Endothelial cell of umbilical vein (primary cell): ENCODE measurements around the gene GNG10.

Experiments
- CTCF ChIP-seq, 2 donors: IDR thresholded peaks; 1 replicate in 1 of 2; 2 replicates in 1 of 2; pipeline ENCODE4 v1.5.1; 2011; ENCODE audit warnings: low read length in 2 of 2, mild to moderate bottlenecking in 2 of 2, moderate library complexity in 2 of 2, control low read depth in 1 of 2, inconsistent platforms in 1 of 2, low read depth in 1 of 2; ENCODE audit not compliant: insufficient read depth in 1 of 2; ENCODE audit errors: extremely low read depth in 1 of 2
- EZH2 ChIP-seq: IDR thresholded peaks from 2 replicates; pipeline ENCODE4 v1.6.1; 2012; ENCODE audit warnings: borderline replicate concordance, low read depth, mild to moderate bottlenecking, moderate library complexity, low read length, inconsistent platforms; ENCODE audit not compliant: severe bottlenecking
- FOS ChIP-seq: IDR thresholded peaks from 2 replicates; pipeline ENCODE4 v1.6.1; 2011; ENCODE audit warnings: mild to moderate bottlenecking, low read length, moderate library complexity, borderline replicate concordance; ENCODE audit not compliant: insufficient read depth
- JUN ChIP-seq: IDR thresholded peaks from 2 replicates; pipeline ENCODE4 v1.6.1; 2011; ENCODE audit warnings: borderline replicate concordance, low read depth; ENCODE audit not compliant: insufficient read length, insufficient read depth
- MAX ChIP-seq: IDR thresholded peaks from 2 replicates; pipeline ENCODE4 v1.6.1; 2011; ENCODE audit not compliant: insufficient read depth, insufficient read length
- POLR2A ChIP-seq: IDR thresholded peaks from 2 replicates; pipeline ENCODE4 v1.6.1; 2012; ENCODE audit warnings: low read depth, mild to moderate bottlenecking, control low read depth, low read length
- POLR2AphosphoS5 ChIP-seq: IDR thresholded peaks from 2 replicates; pipeline ENCODE4 v1.6.1; 2012; ENCODE audit warnings: low read depth, mild to moderate bottlenecking, control low read depth, low read length, moderate library complexity; ENCODE audit not compliant: insufficient read depth

- TF ChIP-seq POLR2A (no peak), CTCF (IDR thresholded peaks at IDR 0.05; ENCODE audit: extremely low read depth in 1 of 2, insufficient read depth in 1 of 2, low read depth in 1 of 2, low read length in 2 of 2) (no peak), POLR2AphosphoS5 (no peak), EZH2 (no peak), FOS (no peak), MAX (no peak), JUN (no peak)
Observed at GRCh38 chr9:111615928-111616327, 45.5 kb upstream of the GNG10 start.
